ENCODE data around the gene TMEM184C. TPM values are rescaled to one million over a fixed set of nuclear protein-coding genes. Genes with fewer than 3 reads are reported as not detected.

Gene TMEM184C
- total RNA-seq, 2 experiments from 2014 or later, result 13.2 to 18.4 TPM

DNA sequence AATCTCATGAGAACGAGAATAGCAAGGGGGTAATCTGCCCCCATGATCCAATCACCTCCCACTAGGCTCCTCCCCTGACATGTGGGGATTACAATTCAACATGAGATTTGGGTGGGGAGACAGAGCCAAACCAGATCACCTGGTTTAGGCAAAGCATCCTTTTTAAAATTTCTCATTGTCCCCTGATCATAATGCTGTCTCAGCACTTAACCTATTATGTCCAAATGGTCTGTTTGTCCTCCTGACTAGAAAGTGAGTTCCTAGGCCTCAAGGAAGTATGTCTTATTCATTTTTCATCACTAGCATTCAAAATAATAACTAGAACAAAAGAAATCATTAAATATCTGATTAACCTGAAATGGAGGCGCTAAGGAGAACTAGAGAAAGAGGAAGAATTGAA, 74.6 kb downstream of the TMEM184C start:
- POLR2A ChIA-PET, result no interaction called here
- Mint-ChIP-seq H3K27me3 (peaks cover 5% of the 10 kb centered on the region), H3K36me3 (ENCODE audit: low read depth) (no peaks in the 10 kb centered on the region), H3K4me1 (ENCODE audit: low read depth) (peaks cover 5% of the 10 kb centered on the region), H3K9me3 (no peaks in the 10 kb centered on the region), H3K27ac (no peak overlapping the region), H3K4me3 (no peak overlapping the region)
- DNase-seq (no peak), ATAC-seq (no peak)
- CTCF ChIA-PET, result interaction anchor here (5.0 kb wide), 1 partner anchor 175 kb away, joined by 29 read pairs; no protein-coding TSS in a partner anchor
- no peak for TF ChIP-seq CTCF (IDR thresholded peaks at IDR 0.05)
- intact Hi-C loops (cut with micrococcal nuclease), result no loop called here

DNA sequence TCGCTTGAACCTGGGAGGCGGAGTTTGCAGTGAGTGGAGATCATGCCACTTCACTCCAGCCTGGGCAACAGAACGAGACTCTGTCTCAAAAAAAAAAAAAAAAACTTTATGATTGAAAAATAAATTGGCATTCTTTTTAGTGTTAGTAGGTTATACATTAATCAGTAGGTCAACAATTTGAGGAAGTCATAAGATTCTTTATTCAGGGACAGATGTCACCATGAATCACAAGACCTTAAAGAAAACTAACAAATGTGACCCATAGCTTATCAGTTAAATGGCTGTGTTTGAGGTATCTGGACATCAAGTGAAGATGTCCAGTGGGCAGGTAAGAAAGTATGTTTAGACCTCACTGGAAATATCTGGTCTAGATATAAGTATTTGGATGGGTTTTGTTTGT, 76.0 kb downstream of the TMEM184C start:
- ChIA-PET CTCF (interaction anchor here (5.0 kb wide), 1 partner anchor 173 kb away, joined by 29 read pairs; no protein-coding TSS in a partner anchor), POLR2A (interaction anchor here (0.6 kb wide), 1 partner anchor 163 kb away, joined by 3 read pairs; no protein-coding TSS in a partner anchor)
- no peaks in the 10 kb centered on the region for H3K9me3 Mint-ChIP-seq
- DNase-seq (no peak), ATAC-seq (no peak)
- intact Hi-C loops (cut with micrococcal nuclease), result no loop called here
- no peaks in the 10 kb centered on the region for H3K36me3 Mint-ChIP-seq (ENCODE audit: low read depth)
- H3K27me3 Mint-ChIP-seq, result peaks cover 5% of the 10 kb centered on the region
- peaks cover 5% of the 10 kb centered on the region for H3K4me1 Mint-ChIP-seq (ENCODE audit: low read depth)
- TF ChIP-seq CTCF (IDR thresholded peaks at IDR 0.05), result no peak
- no peak overlapping the region for H3K4me3 Mint-ChIP-seq
- no peak overlapping the region for H3K27ac Mint-ChIP-seq

GRCh38 chr4:147696866-147697265, 79.7 kb downstream of the TMEM184C start:
- H3K4me1 Mint-ChIP-seq (ENCODE audit: low read depth), result no peaks in the 10 kb centered on the region
- ATAC-seq, result no peak

GRCh38 chr4:147704846-147705245, 87.6 kb downstream of the TMEM184C start:
- POLR2A ChIA-PET, result no interaction called here
- DNase-seq (no peak), ATAC-seq (no peak)
- intact Hi-C loops (cut with micrococcal nuclease), result no loop called here
- CTCF ChIA-PET, result interaction anchor here (12.1 kb wide), 1 partner anchor 161 kb away, joined by 180 read pairs; no protein-coding TSS in a partner anchor
- no peak for TF ChIP-seq CTCF (IDR thresholded peaks at IDR 0.05)
- Mint-ChIP-seq H3K36me3 (ENCODE audit: low read depth) (no peaks in the 10 kb centered on the region), H3K9me3 (no peaks in the 10 kb centered on the region), H3K4me3 (no peak overlapping the region), H3K4me1 (ENCODE audit: low read depth) (peaks cover 3% of the 10 kb centered on the region), H3K27ac (no peak overlapping the region), H3K27me3 (peaks cover 3% of the 10 kb centered on the region)

More at GRCh38 chr4:147696866-147697265, 79.7 kb downstream of the TMEM184C start:
- CTCF ChIA-PET, result interaction anchor here (2.3 to 3.9 kb wide), 2 partner anchors 12 to 170 kb away, joined by 13 to 18 read pairs; no protein-coding TSS in a partner anchor
- Mint-ChIP-seq H3K27me3 (peaks cover 6% of the 10 kb centered on the region), H3K4me3 (no peak overlapping the region), H3K27ac (no peak overlapping the region), H3K36me3 (ENCODE audit: low read depth) (no peaks in the 10 kb centered on the region), H3K9me3 (no peaks in the 10 kb centered on the region)
- POLR2A ChIA-PET, result no interaction called here
- intact Hi-C loops (cut with micrococcal nuclease), result no loop called here
- TF ChIP-seq CTCF (IDR thresholded peaks at IDR 0.05), result no peak
- DNase-seq, result no peak

GRCh38 chr4:147707892-147708672, 90.9 kb downstream of the TMEM184C start:
- H3K4me3 Mint-ChIP-seq, result no peak overlapping the region
- H3K4me1 Mint-ChIP-seq (ENCODE audit: low read depth), result peaks cover 3% of the 10 kb centered on the region
- H3K9me3 Mint-ChIP-seq, result no peaks in the 10 kb centered on the region
- peaks cover 1% of the 10 kb centered on the region for H3K27me3 Mint-ChIP-seq
- CTCF ChIA-PET, result interaction anchor here (0.6 to 12.1 kb wide), 33 partner anchors 10 to 664 kb away, joined by 3 to 180 read pairs (median 4); partner anchors contain the start of genes ARHGAP10, PRMT9 and TMEM184C
- DNase-seq, result peak; percentile 72
- POLR2A ChIA-PET, result no interaction called here
- intact Hi-C loops (cut with micrococcal nuclease), result loop anchor here (1.0 kb wide), 1 partner anchor 158 kb away; no protein-coding TSS in a partner anchor
- TF ChIP-seq CTCF (IDR thresholded peaks at IDR 0.05), result peak; percentile 96
- no peak overlapping the region for H3K27ac Mint-ChIP-seq
- H3K36me3 Mint-ChIP-seq (ENCODE audit: low read depth), result no peaks in the 10 kb centered on the region
- peak; percentile 77 for ATAC-seq
